ENCODE data around the gene INAFM1. TPM values are rescaled to one million over a fixed set of nuclear protein-coding genes. Genes with fewer than 3 reads are reported as not detected.

Gene INAFM1
- total RNA-seq, 3 donors from 2014 or later (not counting 1 experiment from before 2014, with no cell fraction given): 9.1 to 10.3 (median 9.5) TPM

DNA sequence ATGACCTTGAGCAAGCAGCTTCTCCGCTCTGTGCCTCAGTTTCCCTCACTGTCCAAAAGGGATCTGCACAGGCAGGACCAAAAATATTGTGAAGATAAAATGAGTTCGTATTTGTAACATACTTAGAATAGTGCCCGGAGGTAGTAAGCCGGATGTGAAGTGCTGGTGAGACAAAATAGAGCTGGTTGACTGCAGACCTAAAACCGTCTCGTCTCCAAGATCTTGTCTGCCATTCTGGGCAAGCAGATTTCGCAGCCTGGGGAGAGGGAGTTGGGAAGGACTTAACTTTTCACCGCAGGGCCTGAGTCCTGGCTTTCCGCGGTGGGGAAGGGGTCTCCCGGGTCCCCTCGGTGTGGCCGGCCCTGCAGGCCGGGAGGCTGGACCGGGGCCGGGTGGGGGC lies 35.5 kb upstream of the INAFM1 start:
- 9% methylated on average over 16 of the region's 16 CpGs for WGBS (ENCODE audit: insufficient coverage)
- intact Hi-C loops (cut with micrococcal nuclease): no loop called here
- Histone ChIP-seq H3K27ac (ENCODE audit: low read length) (no peak overlapping the region), H3K9me3 (ENCODE audit: control insufficient read depth, insufficient read depth, low read length) (no peaks in the 10 kb centered on the region), H3K36me3 (ENCODE audit: control insufficient read depth, insufficient read depth, low read length) (no peaks in the 10 kb centered on the region), H3K4me1 (ENCODE audit: control insufficient read depth, insufficient read depth, low read length) (peaks cover 42% of the 10 kb centered on the region), H3K27me3 (ENCODE audit: control insufficient read depth, insufficient read depth, low read length) (peaks cover 14% of the 10 kb centered on the region), H3K4me3 (ENCODE audit: low read length) (no peak overlapping the region)
- peak overlapping the region; percentile 60 to 86 for H3K27ac Mint-ChIP-seq
- ATAC-seq: no peak
- H3K36me3 Mint-ChIP-seq: no peaks in the 10 kb centered on the region
- no peaks in the 10 kb centered on the region for H3K9me3 Mint-ChIP-seq
- H3K4me1 Mint-ChIP-seq: peaks cover 5 to 6% of the 10 kb centered on the region in 2 donors
- peaks cover 0 to 7% of the 10 kb centered on the region in 2 donors for H3K27me3 Mint-ChIP-seq (ENCODE audit: low read depth in 2 of 2)
- DNase-seq: peak in 1 of 2 donors; percentile 63
- peak overlapping the region; percentile 84 for H3K4me3 Mint-ChIP-seq
- TF ChIP-seq, protein P1, sequence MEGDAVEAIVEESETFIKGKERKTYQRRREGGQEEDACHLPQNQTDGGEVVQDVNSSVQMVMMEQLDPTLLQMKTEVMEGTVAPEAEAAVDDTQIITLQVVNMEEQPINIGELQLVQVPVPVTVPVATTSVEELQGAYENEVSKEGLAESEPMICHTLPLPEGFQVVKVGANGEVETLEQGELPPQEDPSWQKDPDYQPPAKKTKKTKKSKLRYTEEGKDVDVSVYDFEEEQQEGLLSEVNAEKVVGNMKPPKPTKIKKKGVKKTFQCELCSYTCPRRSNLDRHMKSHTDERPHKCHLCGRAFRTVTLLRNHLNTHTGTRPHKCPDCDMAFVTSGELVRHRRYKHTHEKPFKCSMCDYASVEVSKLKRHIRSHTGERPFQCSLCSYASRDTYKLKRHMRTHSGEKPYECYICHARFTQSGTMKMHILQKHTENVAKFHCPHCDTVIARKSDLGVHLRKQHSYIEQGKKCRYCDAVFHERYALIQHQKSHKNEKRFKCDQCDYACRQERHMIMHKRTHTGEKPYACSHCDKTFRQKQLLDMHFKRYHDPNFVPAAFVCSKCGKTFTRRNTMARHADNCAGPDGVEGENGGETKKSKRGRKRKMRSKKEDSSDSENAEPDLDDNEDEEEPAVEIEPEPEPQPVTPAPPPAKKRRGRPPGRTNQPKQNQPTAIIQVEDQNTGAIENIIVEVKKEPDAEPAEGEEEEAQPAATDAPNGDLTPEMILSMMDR (IDR thresholded peaks at IDR 0.05): no peak

DNA sequence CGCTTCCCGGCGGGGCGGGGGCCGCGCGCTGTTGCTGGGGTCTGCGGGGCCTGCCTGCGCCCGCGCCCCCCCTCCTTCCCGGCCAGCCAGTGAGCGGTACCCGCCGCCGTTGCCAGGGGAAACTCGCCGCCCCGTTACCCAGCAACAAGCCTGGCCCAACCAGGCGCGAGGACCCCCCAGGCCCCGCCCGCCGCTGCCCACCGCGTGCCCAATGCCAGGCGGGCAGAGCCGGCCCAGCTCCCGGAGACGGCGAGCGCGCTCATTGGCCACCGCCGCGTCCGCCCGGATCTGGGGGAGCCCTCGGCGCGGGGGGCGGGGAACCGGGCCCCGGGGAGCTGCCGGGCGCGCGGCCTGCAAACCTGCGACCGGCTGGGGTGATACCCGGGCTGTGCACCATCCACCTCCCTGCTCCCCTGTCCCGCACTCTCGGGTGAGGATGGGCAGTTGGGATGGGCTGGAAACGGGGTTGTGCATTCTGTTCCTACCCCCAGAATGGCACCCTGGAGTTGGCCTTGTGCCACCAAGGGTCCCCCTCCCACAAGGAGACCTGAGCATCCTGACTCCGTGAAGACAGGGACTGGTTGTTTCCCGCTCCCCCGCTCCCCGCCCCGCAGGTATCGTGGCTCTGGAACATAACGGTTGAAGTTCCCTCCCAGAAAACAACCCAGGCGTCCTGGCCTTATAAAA lies 34.9 kb upstream of the INAFM1 start:
- no peaks in the 10 kb centered on the region for H3K9me3 Mint-ChIP-seq
- intact Hi-C loops (cut with micrococcal nuclease): no loop called here
- peaks cover 0 to 8% of the 10 kb centered on the region in 2 donors for H3K27me3 Mint-ChIP-seq (ENCODE audit: low read depth in 2 of 2)
- Histone ChIP-seq H3K9me3 (ENCODE audit: control insufficient read depth, insufficient read depth, low read length) (no peaks in the 10 kb centered on the region), H3K4me1 (ENCODE audit: control insufficient read depth, insufficient read depth, low read length) (peaks cover 47% of the 10 kb centered on the region), H3K27ac (ENCODE audit: low read length) (no peak overlapping the region), H3K4me3 (ENCODE audit: low read length) (no peak overlapping the region), H3K36me3 (ENCODE audit: control insufficient read depth, insufficient read depth, low read length) (no peaks in the 10 kb centered on the region), H3K27me3 (ENCODE audit: control insufficient read depth, insufficient read depth, low read length) (peaks cover 14% of the 10 kb centered on the region)
- TF ChIP-seq, protein P1 (IDR thresholded peaks at IDR 0.05): no peak
- H3K4me1 Mint-ChIP-seq: peaks cover 5 to 6% of the 10 kb centered on the region in 2 donors
- peak overlapping the region in 1 of 2 donors; percentile 86 for H3K27ac Mint-ChIP-seq
- H3K4me3 Mint-ChIP-seq: peak overlapping the region; percentile 13
- H3K36me3 Mint-ChIP-seq: no peaks in the 10 kb centered on the region
- DNase-seq (peak; percentile 65 to 78), ATAC-seq (peak; percentile 36 to 61 (median 43))
- 3% methylated on average over 62 of the region's 62 CpGs for WGBS (ENCODE audit: insufficient coverage)

DNA sequence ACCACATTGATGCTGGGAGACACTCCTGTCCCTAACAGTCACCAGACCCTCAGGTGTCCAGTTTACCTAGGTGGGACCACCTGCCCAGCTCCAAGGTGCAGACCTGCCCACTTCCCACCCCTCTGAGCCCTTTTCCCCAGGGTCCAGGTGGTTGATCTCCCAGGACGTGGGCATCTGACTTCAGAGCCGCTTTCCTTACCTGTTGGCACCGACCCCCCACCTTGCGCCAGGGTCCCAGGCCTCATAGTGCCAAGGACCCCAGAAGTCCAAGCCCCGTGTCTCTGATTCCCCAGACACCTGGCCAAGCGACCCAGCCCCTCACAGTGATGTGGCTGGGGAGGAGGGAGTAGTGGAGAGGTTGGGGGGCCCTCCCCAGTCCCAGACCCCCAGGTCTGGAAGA lies 34.1 kb upstream of the INAFM1 start:
- H3K27ac ChIP-seq (ENCODE audit: low read length): no peak overlapping the region
- no peaks in the 10 kb centered on the region for H3K36me3 ChIP-seq (ENCODE audit: control insufficient read depth, insufficient read depth, low read length)
- DNase-seq: no peak
- TF ChIP-seq, protein P1 (IDR thresholded peaks at IDR 0.05): no peak
- intact Hi-C loops (cut with micrococcal nuclease): no loop called here
- Mint-ChIP-seq H3K9me3 (no peaks in the 10 kb centered on the region), H3K27ac (no peak overlapping the region), H3K4me1 (peaks cover 5 to 6% of the 10 kb centered on the region in 2 donors), H3K27me3 (ENCODE audit: low read depth in 2 of 2) (peaks cover 0 to 13% of the 10 kb centered on the region in 2 donors), H3K4me3 (peak overlapping the region; percentile 57), H3K36me3 (no peaks in the 10 kb centered on the region)
- H3K27me3 ChIP-seq (ENCODE audit: control insufficient read depth, insufficient read depth, low read length): peaks cover 14% of the 10 kb centered on the region
- no peaks in the 10 kb centered on the region for H3K9me3 ChIP-seq (ENCODE audit: control insufficient read depth, insufficient read depth, low read length)
- 67% methylated on average over 5 of the region's 6 CpGs for WGBS (ENCODE audit: insufficient coverage)
- no peak for ATAC-seq
- H3K4me1 ChIP-seq (ENCODE audit: control insufficient read depth, insufficient read depth, low read length): peaks cover 49% of the 10 kb centered on the region
- no peak overlapping the region for H3K4me3 ChIP-seq (ENCODE audit: low read length)
